Measurements from ENCODE around the gene UNC45B. TPM values are rescaled to one million over a fixed set of nuclear protein-coding genes. Genes with fewer than 3 reads are reported as not detected.
"Not testable (repeated sequence)": the region's sequence is repeated elsewhere in the genome, so short reads cannot be mapped to it uniquely, and the experiment has no call there.

Gene UNC45B
- total RNA-seq, 1 experiment from 2014 or later: not detected

DNA sequence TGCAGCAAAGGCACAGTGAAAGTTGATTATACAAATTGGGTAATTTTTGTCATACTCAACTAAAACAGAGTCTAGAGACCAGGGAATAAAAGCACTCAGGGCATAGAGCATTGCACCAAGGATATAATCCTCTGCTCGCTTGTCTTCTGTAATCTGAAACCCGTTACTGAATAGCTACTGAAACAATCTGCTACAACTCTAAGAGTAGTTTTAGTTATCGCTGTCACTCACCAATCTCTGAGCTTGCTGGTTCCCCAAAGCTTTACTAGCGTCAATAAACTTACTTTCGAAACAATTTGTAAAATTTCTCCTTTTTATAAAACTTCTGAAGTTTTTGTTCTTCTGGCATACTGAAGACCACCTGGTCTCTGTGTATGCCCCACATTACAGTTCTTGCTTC, 69.5 kb downstream of the UNC45B start:
- H3K9ac ChIP-seq (ENCODE audit: low read length): no peak overlapping the region
- no peaks in the 10 kb centered on the region for H3K4me1 ChIP-seq (ENCODE audit: low read length)
- no peaks in the 10 kb centered on the region for H3K79me2 ChIP-seq (ENCODE audit: low read length)
- H4K20me1 ChIP-seq (ENCODE audit: insufficient read depth, low read depth, low read length): no peaks in the 10 kb centered on the region
- no peak overlapping the region for H3K4me3 ChIP-seq (ENCODE audit: low read length)
- H3K27me3 ChIP-seq (ENCODE audit: low read length): no peaks in the 10 kb centered on the region
- H3K4me2 ChIP-seq (ENCODE audit: low read depth, low read length, poor library complexity, severe bottlenecking): no peak overlapping the region
- H3K9me2 ChIP-seq (replicated peaks; ENCODE audit: insufficient read depth, low read length): no peaks in the 10 kb centered on the region
- H3K36me3 ChIP-seq (ENCODE audit: insufficient read depth, low read length): no peaks in the 10 kb centered on the region
- no peak for DNase-seq
- no peak overlapping the region for H3K27ac ChIP-seq (ENCODE audit: low read length)
- H2AFZ ChIP-seq (ENCODE audit: low read length): no peak overlapping the region
- no peaks in the 10 kb centered on the region for H3K9me3 ChIP-seq (ENCODE audit: low read length)

DNA sequence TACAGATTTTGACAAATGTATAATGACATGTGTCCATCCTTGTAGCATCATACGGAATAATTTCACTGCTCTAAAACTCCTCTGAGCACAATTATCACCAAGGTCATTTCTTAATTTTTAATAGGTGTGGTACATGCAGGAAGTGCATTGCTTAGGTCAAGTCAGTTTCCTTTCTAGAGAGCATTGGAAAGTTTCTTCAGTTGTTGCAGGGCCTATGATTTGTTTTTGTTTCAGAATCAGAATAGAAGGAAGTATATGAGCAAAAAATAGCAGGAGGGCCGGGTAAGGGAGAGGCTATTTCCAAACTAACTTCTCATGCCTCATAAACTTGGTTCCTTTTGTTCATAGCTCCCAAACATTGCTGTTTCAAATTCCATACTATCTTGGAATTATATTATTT, 71.3 kb downstream of the UNC45B start:
- Histone ChIP-seq H3K9me3 (ENCODE audit: low read length) (peaks cover 9% of the 10 kb centered on the region), H2AFZ (ENCODE audit: low read length) (no peak overlapping the region), H3K79me2 (ENCODE audit: low read length) (no peaks in the 10 kb centered on the region), H3K27ac (ENCODE audit: low read length) (no peak overlapping the region), H3K36me3 (ENCODE audit: insufficient read depth, low read length) (no peaks in the 10 kb centered on the region), H3K9me2 (replicated peaks; ENCODE audit: insufficient read depth, low read length) (no peaks in the 10 kb centered on the region), H4K20me1 (ENCODE audit: insufficient read depth, low read depth, low read length) (no peaks in the 10 kb centered on the region), H3K9ac (ENCODE audit: low read length) (no peak overlapping the region), H3K4me1 (ENCODE audit: low read length) (no peaks in the 10 kb centered on the region), H3K4me2 (ENCODE audit: low read depth, low read length, poor library complexity, severe bottlenecking) (no peak overlapping the region), H3K27me3 (ENCODE audit: low read length) (no peaks in the 10 kb centered on the region), H3K4me3 (ENCODE audit: low read length) (no peak overlapping the region)
- DNase-seq: no peak

DNA sequence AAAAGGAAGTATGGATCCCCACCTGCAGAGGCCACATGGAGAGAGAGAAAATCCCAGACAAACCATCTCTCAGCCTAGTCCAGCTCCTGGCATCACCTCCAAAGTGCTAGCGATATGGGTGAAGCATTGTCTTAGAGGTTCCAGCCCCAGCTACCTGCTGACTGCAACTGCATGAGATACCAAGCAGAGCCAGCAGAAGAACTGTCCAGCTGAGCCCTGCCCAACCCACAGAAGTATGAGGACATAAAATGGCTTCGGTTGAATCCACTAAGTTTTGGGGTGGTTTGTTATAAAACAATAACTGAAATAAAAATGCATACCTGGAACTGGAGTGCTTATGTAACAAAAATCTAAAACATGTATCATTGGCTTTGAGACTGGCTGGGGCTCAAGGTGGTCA, 74.8 kb downstream of the UNC45B start:
- no peak overlapping the region for H3K4me2 ChIP-seq (ENCODE audit: low read depth, low read length, poor library complexity, severe bottlenecking)
- DNase-seq: no peak
- H2AFZ ChIP-seq (ENCODE audit: low read length): no peak overlapping the region
- H3K9ac ChIP-seq (ENCODE audit: low read length): no peak overlapping the region
- no peak overlapping the region for H3K4me3 ChIP-seq (ENCODE audit: low read length)
- H3K27me3 ChIP-seq (ENCODE audit: low read length): no peaks in the 10 kb centered on the region
- no peak overlapping the region for H3K27ac ChIP-seq (ENCODE audit: low read length)
- no peaks in the 10 kb centered on the region for H3K4me1 ChIP-seq (ENCODE audit: low read length)
- H3K9me3 ChIP-seq (ENCODE audit: low read length): peaks cover 9% of the 10 kb centered on the region
- no peaks in the 10 kb centered on the region for H4K20me1 ChIP-seq (ENCODE audit: insufficient read depth, low read depth, low read length)
- H3K9me2 ChIP-seq (replicated peaks; ENCODE audit: insufficient read depth, low read length): no peaks in the 10 kb centered on the region
- no peaks in the 10 kb centered on the region for H3K36me3 ChIP-seq (ENCODE audit: insufficient read depth, low read length)
- no peaks in the 10 kb centered on the region for H3K79me2 ChIP-seq (ENCODE audit: low read length)

DNA sequence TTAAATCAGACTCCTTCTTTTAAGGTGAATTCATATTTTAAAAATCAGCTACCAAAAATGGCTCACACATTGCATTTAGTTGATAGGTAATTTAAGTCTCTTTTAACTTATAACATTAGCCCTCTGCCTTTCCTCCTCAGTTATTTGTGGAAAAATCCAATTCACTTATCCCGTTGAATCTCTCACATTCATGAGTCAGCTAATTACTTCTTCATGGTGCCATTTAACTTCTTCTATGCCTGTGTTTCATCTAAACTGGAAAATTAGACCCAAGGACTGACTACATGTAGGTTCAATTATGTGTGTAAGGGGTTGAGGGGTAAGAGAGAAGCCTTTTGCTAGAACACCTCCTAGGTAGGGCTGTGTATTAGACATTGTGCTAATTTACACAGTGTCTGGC, 76.8 kb downstream of the UNC45B start:
- no peaks in the 10 kb centered on the region for H3K9me2 ChIP-seq (replicated peaks; ENCODE audit: insufficient read depth, low read length)
- no peaks in the 10 kb centered on the region for H3K27me3 ChIP-seq (ENCODE audit: low read length)
- H2AFZ ChIP-seq (ENCODE audit: low read length): no peak overlapping the region
- H3K27ac ChIP-seq (ENCODE audit: low read length): no peak overlapping the region
- H3K9ac ChIP-seq (ENCODE audit: low read length): no peak overlapping the region
- no peaks in the 10 kb centered on the region for H3K36me3 ChIP-seq (ENCODE audit: insufficient read depth, low read length)
- DNase-seq: no peak
- no peak overlapping the region for H3K4me2 ChIP-seq (ENCODE audit: low read depth, low read length, poor library complexity, severe bottlenecking)
- H3K9me3 ChIP-seq (ENCODE audit: low read length): peaks cover 9% of the 10 kb centered on the region
- no peaks in the 10 kb centered on the region for H3K4me1 ChIP-seq (ENCODE audit: low read length)
- no peak overlapping the region for H3K4me3 ChIP-seq (ENCODE audit: low read length)
- no peaks in the 10 kb centered on the region for H4K20me1 ChIP-seq (ENCODE audit: insufficient read depth, low read depth, low read length)
- H3K79me2 ChIP-seq (ENCODE audit: low read length): no peaks in the 10 kb centered on the region

DNA sequence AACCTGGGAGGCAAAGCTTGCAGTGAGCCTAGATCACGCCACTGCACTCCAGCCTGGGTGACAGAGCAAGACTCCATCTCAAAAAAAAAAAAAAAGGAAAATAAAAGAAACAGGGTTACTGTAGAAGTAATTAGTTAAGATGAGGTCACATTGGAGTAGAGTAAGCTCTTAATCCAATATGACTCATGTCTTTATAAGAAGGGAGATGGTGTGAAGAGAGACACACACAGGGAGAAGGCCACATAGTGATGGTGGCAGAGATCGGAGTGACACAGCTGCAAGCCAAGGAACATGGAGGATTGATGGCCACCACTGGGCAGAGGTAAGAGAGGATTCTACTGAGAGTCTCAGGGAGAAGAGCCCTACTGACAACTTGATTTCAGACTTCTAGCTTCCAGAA, 79.9 kb downstream of the UNC45B start:
- H3K9ac ChIP-seq (ENCODE audit: low read length): no peak overlapping the region
- H3K9me3 ChIP-seq (ENCODE audit: low read length): peaks cover 7% of the 10 kb centered on the region
- no peaks in the 10 kb centered on the region for H3K27me3 ChIP-seq (ENCODE audit: low read length)
- no peaks in the 10 kb centered on the region for H3K36me3 ChIP-seq (ENCODE audit: insufficient read depth, low read length)
- no peaks in the 10 kb centered on the region for H3K4me1 ChIP-seq (ENCODE audit: low read length)
- H4K20me1 ChIP-seq (ENCODE audit: insufficient read depth, low read depth, low read length): no peaks in the 10 kb centered on the region
- H3K4me3 ChIP-seq (ENCODE audit: low read length): no peak overlapping the region
- H3K79me2 ChIP-seq (ENCODE audit: low read length): no peaks in the 10 kb centered on the region
- no peak overlapping the region for H3K27ac ChIP-seq (ENCODE audit: low read length)
- H3K9me2 ChIP-seq (replicated peaks; ENCODE audit: insufficient read depth, low read length): no peaks in the 10 kb centered on the region
- no peak overlapping the region for H3K4me2 ChIP-seq (ENCODE audit: low read depth, low read length, poor library complexity, severe bottlenecking)
- no peak for DNase-seq
- no peak overlapping the region for H2AFZ ChIP-seq (ENCODE audit: low read length)

DNA sequence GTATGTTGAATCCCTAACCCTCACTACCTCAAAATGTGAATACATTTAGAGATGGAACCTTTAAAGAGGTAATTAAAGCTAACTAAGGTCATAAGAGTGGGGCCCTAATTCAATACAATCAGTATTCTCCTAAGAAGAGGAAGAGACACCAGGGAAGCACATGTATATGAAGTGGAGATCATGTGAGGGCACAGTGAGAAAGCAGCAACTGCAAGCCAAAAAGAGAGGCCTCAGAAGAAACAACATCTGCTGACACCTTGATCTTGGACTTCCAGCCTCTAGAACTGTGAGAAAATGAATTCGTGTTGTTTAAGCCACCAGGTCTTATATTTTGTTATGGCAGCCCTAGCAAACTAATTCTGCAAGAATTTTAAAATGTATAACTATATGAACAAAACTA, 82.0 kb downstream of the UNC45B start:
- no peaks in the 10 kb centered on the region for H3K9me3 ChIP-seq (ENCODE audit: low read length)
- H3K9me2 ChIP-seq (replicated peaks; ENCODE audit: insufficient read depth, low read length): no peaks in the 10 kb centered on the region
- no peaks in the 10 kb centered on the region for H3K79me2 ChIP-seq (ENCODE audit: low read length)
- no peak overlapping the region for H3K27ac ChIP-seq (ENCODE audit: low read length)
- no peak for DNase-seq
- H3K4me1 ChIP-seq (ENCODE audit: low read length): no peaks in the 10 kb centered on the region
- no peak overlapping the region for H2AFZ ChIP-seq (ENCODE audit: low read length)
- no peaks in the 10 kb centered on the region for H3K36me3 ChIP-seq (ENCODE audit: insufficient read depth, low read length)
- H4K20me1 ChIP-seq (ENCODE audit: insufficient read depth, low read depth, low read length): no peaks in the 10 kb centered on the region
- no peak overlapping the region for H3K4me3 ChIP-seq (ENCODE audit: low read length)
- H3K9ac ChIP-seq (ENCODE audit: low read length): no peak overlapping the region
- no peak overlapping the region for H3K4me2 ChIP-seq (ENCODE audit: low read depth, low read length, poor library complexity, severe bottlenecking)
- no peaks in the 10 kb centered on the region for H3K27me3 ChIP-seq (ENCODE audit: low read length)

DNA sequence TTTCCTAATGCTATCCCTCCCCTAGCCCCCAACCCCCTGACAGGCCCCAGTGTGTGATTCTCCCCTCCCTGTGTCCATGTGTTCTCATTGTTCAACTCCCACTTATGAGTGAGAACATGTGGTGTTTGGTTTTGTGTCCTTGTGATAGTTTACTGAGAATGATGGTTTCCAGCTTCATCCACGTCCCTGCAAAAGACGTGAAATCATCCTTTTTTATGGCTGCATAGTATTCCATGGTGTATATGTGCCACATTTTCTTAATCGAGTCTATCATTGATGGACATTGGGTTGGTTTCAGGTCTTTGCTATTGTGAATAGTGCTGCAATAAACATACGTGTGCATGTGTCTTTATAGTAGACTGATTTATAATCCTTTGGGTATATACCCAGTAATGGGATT, 86.7 kb downstream of the UNC45B start:
- not testable (repeated sequence) for H3K9me2 ChIP-seq (replicated peaks; ENCODE audit: insufficient read depth, low read length); H3K9me3 ChIP-seq (ENCODE audit: low read length); H3K4me1 ChIP-seq (ENCODE audit: low read length); H3K9ac ChIP-seq (ENCODE audit: low read length); H3K79me2 ChIP-seq (ENCODE audit: low read length); H4K20me1 ChIP-seq (ENCODE audit: insufficient read depth, low read depth, low read length); H3K4me3 ChIP-seq (ENCODE audit: low read length); H3K27ac ChIP-seq (ENCODE audit: low read length); H3K4me2 ChIP-seq (ENCODE audit: low read depth, low read length, poor library complexity, severe bottlenecking); DNase-seq; H3K27me3 ChIP-seq (ENCODE audit: low read length); H3K36me3 ChIP-seq (ENCODE audit: insufficient read depth, low read length); H2AFZ ChIP-seq (ENCODE audit: low read length)

DNA sequence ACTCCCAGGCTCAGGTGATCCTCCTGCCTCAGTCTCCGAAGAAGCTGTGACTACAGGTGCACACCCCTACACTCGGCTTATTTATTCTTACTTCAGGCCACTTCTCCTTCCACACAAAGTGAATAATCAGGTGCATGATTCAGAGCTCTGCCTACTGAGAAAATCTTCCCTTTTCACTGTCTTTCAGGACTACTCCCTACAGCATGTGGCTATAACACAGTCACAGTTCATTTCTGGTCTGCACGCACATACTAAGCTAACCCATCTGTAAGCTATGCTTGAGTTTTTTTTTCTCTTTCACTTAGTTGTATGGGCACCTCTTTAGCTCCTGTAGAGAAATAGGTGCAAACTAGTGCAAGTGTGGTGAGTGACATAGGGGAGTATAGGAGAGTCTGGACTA, 87.7 kb downstream of the UNC45B start:
- Histone ChIP-seq H3K9me2 (replicated peaks; ENCODE audit: insufficient read depth, low read length) (no peaks in the 10 kb centered on the region), H3K27me3 (ENCODE audit: low read length) (no peaks in the 10 kb centered on the region), H4K20me1 (ENCODE audit: insufficient read depth, low read depth, low read length) (no peaks in the 10 kb centered on the region), H3K4me2 (ENCODE audit: low read depth, low read length, poor library complexity, severe bottlenecking) (no peak overlapping the region), H3K4me1 (ENCODE audit: low read length) (no peaks in the 10 kb centered on the region), H3K36me3 (ENCODE audit: insufficient read depth, low read length) (no peaks in the 10 kb centered on the region), H3K79me2 (ENCODE audit: low read length) (no peaks in the 10 kb centered on the region), H3K9me3 (ENCODE audit: low read length) (no peaks in the 10 kb centered on the region), H3K9ac (ENCODE audit: low read length) (no peak overlapping the region), H3K4me3 (ENCODE audit: low read length) (no peak overlapping the region), H3K27ac (ENCODE audit: low read length) (no peak overlapping the region), H2AFZ (ENCODE audit: low read length) (no peak overlapping the region)
- DNase-seq: no peak

DNA sequence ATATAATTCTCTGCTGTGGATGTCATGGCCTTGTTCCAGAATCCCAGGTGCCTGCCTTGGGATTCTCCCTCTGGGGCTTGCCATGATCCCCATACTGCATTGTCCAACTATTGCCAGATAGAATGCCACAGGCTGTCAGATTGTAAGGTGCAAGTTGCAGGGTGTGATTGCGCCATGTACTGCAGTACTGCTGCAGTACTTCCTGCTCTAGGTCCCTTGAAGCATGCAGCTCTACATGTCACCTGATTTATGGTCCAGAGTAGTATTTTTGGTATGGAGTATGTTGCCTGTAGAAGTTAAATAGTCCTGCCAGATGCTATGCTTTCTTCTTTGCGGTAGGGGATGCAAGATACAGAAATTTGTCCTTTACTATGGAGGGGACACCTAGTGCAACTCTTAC, 88.3 kb downstream of the UNC45B start:
- no peaks in the 10 kb centered on the region for H3K4me1 ChIP-seq (ENCODE audit: low read length)
- no peaks in the 10 kb centered on the region for H3K79me2 ChIP-seq (ENCODE audit: low read length)
- no peaks in the 10 kb centered on the region for H3K36me3 ChIP-seq (ENCODE audit: insufficient read depth, low read length)
- no peak overlapping the region for H2AFZ ChIP-seq (ENCODE audit: low read length)
- DNase-seq: no peak
- H3K9ac ChIP-seq (ENCODE audit: low read length): no peak overlapping the region
- H3K4me2 ChIP-seq (ENCODE audit: low read depth, low read length, poor library complexity, severe bottlenecking): no peak overlapping the region
- H4K20me1 ChIP-seq (ENCODE audit: insufficient read depth, low read depth, low read length): no peaks in the 10 kb centered on the region
- H3K27ac ChIP-seq (ENCODE audit: low read length): no peak overlapping the region
- no peaks in the 10 kb centered on the region for H3K27me3 ChIP-seq (ENCODE audit: low read length)
- H3K9me3 ChIP-seq (ENCODE audit: low read length): no peaks in the 10 kb centered on the region
- no peak overlapping the region for H3K4me3 ChIP-seq (ENCODE audit: low read length)
- H3K9me2 ChIP-seq (replicated peaks; ENCODE audit: insufficient read depth, low read length): no peaks in the 10 kb centered on the region
